ENCODE results near the gene ARPC1B. TPM values are rescaled to one million over a fixed set of nuclear protein-coding genes. Genes with fewer than 3 reads are reported as not detected.

The ARPC1B gene
- total and polyA plus RNA-seq, 2 experiments from 2014 or later, result 101 to 132 TPM

GRCh38 chr7:99437946-99438572 is 63.5 kb downstream of the ARPC1B start:
- Histone ChIP-seq H3K4me2 (peak overlapping the region; percentile 99), H3K4me3 (peak overlapping the region; percentile 97), H3K4me1 (ENCODE audit: insufficient read depth) (peaks cover 19% of the 10 kb centered on the region), H3K27ac (ENCODE audit: low read depth) (peak overlapping the region; percentile 97; the same call in 1 of the 2 replicates), H3K36me3 (ENCODE audit: insufficient read depth) (peaks cover 23% of the 10 kb centered on the region), H3K27me3 (ENCODE audit: insufficient read depth) (no peaks in the 10 kb centered on the region), H3F3A (replicated peaks; ENCODE audit: low read depth) (peaks cover 18% of the 10 kb centered on the region; the same call in 1 of the 2 replicates), H4K20me1 (replicated peaks; ENCODE audit: insufficient read depth) (peaks cover 29% of the 10 kb centered on the region), H3K79me2 (replicated peaks; ENCODE audit: insufficient read depth) (peaks cover 64% of the 10 kb centered on the region), H3K9me2 (ENCODE audit: insufficient read depth) (no peaks in the 10 kb centered on the region), H2AFZ (peak overlapping the region; percentile 95)
- DNase-seq (ENCODE audit: low spot score) (no peak), ATAC-seq (no peak; the same call in 1 of the 3 replicates)
- H3K27ac Mint-ChIP-seq, result peak overlapping the region; percentile 99
- peaks cover 48% of the 10 kb centered on the region for H3K36me3 Mint-ChIP-seq (ENCODE audit: low read depth)
- TF ChIP-seq POLR2AphosphoS5 (IDR thresholded peaks at IDR 0.05; ENCODE audit: low read depth), result no peak
- TF ChIP-seq EZH2 (IDR thresholded peaks at IDR 0.05; ENCODE audit: low read depth, unreplicated experiment), result no peak
- TF ChIP-seq, protein P1, sequence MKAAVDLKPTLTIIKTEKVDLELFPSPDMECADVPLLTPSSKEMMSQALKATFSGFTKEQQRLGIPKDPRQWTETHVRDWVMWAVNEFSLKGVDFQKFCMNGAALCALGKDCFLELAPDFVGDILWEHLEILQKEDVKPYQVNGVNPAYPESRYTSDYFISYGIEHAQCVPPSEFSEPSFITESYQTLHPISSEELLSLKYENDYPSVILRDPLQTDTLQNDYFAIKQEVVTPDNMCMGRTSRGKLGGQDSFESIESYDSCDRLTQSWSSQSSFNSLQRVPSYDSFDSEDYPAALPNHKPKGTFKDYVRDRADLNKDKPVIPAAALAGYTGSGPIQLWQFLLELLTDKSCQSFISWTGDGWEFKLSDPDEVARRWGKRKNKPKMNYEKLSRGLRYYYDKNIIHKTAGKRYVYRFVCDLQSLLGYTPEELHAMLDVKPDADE (IDR thresholded peaks at IDR 0.05), result no peak
- no peak for TF ChIP-seq EZH2phosphoT487 (IDR thresholded peaks at IDR 0.05; ENCODE audit: unreplicated experiment)
- TF ChIP-seq, protein P2, sequence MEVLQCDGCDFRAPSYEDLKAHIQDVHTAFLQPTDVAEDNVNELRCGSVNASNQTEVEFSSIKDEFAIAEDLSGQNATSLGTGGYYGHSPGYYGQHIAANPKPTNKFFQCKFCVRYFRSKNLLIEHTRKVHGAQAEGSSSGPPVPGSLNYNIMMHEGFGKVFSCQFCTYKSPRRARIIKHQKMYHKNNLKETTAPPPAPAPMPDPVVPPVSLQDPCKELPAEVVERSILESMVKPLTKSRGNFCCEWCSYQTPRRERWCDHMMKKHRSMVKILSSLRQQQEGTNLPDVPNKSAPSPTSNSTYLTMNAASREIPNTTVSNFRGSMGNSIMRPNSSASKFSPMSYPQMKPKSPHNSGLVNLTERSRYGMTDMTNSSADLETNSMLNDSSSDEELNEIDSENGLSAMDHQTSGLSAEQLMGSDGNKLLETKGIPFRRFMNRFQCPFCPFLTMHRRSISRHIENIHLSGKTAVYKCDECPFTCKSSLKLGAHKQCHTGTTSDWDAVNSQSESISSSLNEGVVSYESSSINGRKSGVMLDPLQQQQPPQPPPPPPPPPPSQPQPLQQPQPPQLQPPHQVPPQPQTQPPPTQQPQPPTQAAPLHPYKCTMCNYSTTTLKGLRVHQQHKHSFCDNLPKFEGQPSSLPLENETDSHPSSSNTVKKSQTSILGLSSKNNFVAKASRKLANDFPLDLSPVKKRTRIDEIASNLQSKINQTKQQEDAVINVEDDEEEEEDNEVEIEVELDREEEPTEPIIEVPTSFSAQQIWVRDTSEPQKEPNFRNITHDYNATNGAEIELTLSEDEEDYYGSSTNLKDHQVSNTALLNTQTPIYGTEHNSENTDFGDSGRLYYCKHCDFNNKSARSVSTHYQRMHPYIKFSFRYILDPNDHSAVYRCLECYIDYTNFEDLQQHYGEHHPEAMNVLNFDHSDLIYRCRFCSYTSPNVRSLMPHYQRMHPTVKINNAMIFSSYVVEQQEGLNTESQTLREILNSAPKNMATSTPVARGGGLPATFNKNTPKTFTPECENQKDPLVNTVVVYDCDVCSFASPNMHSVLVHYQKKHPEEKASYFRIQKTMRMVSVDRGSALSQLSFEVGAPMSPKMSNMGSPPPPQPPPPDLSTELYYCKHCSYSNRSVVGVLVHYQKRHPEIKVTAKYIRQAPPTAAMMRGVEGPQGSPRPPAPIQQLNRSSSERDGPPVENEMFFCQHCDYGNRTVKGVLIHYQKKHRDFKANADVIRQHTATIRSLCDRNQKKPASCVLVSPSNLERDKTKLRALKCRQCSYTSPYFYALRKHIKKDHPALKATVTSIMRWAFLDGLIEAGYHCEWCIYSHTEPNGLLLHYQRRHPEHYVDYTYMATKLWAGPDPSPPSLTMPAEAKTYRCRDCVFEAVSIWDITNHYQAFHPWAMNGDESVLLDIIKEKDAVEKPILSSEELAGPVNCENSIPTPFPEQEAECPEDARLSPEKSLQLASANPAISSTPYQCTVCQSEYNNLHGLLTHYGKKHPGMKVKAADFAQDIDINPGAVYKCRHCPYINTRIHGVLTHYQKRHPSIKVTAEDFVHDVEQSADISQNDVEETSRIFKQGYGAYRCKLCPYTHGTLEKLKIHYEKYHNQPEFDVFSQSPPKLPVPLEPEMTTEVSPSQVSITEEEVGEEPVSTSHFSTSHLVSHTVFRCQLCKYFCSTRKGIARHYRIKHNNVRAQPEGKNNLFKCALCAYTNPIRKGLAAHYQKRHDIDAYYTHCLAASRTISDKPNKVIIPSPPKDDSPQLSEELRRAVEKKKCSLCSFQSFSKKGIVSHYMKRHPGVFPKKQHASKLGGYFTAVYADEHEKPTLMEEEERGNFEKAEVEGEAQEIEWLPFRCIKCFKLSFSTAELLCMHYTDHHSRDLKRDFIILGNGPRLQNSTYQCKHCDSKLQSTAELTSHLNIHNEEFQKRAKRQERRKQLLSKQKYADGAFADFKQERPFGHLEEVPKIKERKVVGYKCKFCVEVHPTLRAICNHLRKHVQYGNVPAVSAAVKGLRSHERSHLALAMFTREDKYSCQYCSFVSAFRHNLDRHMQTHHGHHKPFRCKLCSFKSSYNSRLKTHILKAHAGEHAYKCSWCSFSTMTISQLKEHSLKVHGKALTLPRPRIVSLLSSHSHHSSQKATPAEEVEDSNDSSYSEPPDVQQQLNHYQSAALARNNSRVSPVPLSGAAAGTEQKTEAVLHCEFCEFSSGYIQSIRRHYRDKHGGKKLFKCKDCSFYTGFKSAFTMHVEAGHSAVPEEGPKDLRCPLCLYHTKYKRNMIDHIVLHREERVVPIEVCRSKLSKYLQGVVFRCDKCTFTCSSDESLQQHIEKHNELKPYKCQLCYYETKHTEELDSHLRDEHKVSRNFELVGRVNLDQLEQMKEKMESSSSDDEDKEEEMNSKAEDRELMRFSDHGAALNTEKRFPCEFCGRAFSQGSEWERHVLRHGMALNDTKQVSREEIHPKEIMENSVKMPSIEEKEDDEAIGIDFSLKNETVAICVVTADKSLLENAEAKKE (CRISPR knock-in tag; IDR thresholded peaks at IDR 0.05), result no peak
- no peak for TF ChIP-seq ZNF114 (CRISPR knock-in tag; IDR thresholded peaks at IDR 0.05)
- TF ChIP-seq CREB1 (CRISPR knock-in tag; IDR thresholded peaks at IDR 0.05; ENCODE audit: low read depth), result no peak
- TF ChIP-seq, protein P3, sequence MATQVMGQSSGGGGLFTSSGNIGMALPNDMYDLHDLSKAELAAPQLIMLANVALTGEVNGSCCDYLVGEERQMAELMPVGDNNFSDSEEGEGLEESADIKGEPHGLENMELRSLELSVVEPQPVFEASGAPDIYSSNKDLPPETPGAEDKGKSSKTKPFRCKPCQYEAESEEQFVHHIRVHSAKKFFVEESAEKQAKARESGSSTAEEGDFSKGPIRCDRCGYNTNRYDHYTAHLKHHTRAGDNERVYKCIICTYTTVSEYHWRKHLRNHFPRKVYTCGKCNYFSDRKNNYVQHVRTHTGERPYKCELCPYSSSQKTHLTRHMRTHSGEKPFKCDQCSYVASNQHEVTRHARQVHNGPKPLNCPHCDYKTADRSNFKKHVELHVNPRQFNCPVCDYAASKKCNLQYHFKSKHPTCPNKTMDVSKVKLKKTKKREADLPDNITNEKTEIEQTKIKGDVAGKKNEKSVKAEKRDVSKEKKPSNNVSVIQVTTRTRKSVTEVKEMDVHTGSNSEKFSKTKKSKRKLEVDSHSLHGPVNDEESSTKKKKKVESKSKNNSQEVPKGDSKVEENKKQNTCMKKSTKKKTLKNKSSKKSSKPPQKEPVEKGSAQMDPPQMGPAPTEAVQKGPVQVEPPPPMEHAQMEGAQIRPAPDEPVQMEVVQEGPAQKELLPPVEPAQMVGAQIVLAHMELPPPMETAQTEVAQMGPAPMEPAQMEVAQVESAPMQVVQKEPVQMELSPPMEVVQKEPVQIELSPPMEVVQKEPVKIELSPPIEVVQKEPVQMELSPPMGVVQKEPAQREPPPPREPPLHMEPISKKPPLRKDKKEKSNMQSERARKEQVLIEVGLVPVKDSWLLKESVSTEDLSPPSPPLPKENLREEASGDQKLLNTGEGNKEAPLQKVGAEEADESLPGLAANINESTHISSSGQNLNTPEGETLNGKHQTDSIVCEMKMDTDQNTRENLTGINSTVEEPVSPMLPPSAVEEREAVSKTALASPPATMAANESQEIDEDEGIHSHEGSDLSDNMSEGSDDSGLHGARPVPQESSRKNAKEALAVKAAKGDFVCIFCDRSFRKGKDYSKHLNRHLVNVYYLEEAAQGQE (IDR thresholded peaks at IDR 0.05; ENCODE audit: unreplicated experiment), result no peak
- H3K4me1 Mint-ChIP-seq, result peaks cover 19% of the 10 kb centered on the region
- peak overlapping the region; percentile 98 for H3K4me3 Mint-ChIP-seq
- H3K27me3 Mint-ChIP-seq (ENCODE audit: insufficient read depth, low read depth, poor library complexity), result peaks cover 9% of the 10 kb centered on the region
- H3K9me3 Mint-ChIP-seq, result no peaks in the 10 kb centered on the region; the same call in 2 of the 3 replicates

Data from GM23338 (cell line).